ENCODE data around the gene FHIP1B.

DNA sequence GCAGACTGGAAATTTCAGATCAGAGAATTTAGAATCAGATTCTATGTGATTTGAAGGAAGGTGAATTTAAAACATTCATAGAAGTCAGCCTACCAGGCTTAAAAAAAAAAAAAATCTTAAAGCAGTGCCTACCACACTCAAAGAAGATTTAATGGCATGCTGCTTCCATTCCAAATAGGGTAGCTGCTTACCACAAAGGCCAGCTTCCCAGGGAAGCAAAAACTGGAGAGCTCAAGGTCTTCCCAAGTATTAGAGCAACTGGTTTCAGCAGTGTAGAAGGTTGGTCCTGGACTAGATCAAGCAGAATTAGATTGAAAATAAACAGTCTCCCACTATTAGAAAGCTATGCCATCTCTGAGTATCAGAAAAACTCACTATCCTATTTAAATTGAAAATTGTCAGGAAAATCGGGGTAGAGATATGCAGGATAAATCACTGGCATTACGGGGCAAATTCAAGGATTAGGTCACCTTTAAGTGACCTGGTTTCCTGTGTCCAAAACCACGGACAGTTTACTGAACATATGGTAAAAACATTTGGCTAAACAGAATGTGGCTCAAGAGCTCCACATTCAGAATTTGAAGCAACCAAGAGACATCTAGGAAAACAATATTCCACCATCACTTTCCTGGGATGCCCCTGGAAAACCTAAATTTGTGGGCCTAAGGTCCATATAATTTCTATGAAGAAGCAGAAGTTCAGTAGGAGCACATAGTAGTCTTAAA, 27.8 kb downstream of the FHIP1B start:
- TF ChIP-seq SP1 (IDR thresholded peaks at IDR 0.05) (no peak), TAF1 (conservative IDR thresholded peaks at IDR 0.05) (no peak), JUND (IDR thresholded peaks at IDR 0.05) (no peak), HNF4G (IDR thresholded peaks at IDR 0.05) (no peak), YY1 (IDR thresholded peaks at IDR 0.05) (no peak), EGR1 (IDR thresholded peaks at IDR 0.05; ENCODE audit: low read depth in 2 of 2) (no peak), RAD21 (IDR thresholded peaks at IDR 0.05) (no peak), GABPA (IDR thresholded peaks at IDR 0.05 in 1 of 2, conservative IDR thresholded peaks at IDR 0.05 in 1 of 2) (no peak)
- TF ChIP-seq, protein P1, sequence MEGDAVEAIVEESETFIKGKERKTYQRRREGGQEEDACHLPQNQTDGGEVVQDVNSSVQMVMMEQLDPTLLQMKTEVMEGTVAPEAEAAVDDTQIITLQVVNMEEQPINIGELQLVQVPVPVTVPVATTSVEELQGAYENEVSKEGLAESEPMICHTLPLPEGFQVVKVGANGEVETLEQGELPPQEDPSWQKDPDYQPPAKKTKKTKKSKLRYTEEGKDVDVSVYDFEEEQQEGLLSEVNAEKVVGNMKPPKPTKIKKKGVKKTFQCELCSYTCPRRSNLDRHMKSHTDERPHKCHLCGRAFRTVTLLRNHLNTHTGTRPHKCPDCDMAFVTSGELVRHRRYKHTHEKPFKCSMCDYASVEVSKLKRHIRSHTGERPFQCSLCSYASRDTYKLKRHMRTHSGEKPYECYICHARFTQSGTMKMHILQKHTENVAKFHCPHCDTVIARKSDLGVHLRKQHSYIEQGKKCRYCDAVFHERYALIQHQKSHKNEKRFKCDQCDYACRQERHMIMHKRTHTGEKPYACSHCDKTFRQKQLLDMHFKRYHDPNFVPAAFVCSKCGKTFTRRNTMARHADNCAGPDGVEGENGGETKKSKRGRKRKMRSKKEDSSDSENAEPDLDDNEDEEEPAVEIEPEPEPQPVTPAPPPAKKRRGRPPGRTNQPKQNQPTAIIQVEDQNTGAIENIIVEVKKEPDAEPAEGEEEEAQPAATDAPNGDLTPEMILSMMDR (IDR thresholded peaks at IDR 0.05; ENCODE audit: low read depth, low read length, missing input control): no peak
- TF ChIP-seq, protein P2, sequence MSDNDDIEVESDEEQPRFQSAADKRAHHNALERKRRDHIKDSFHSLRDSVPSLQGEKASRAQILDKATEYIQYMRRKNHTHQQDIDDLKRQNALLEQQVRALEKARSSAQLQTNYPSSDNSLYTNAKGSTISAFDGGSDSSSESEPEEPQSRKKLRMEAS (IDR thresholded peaks at IDR 0.05): no peak
- TF ChIP-seq, protein P3, sequence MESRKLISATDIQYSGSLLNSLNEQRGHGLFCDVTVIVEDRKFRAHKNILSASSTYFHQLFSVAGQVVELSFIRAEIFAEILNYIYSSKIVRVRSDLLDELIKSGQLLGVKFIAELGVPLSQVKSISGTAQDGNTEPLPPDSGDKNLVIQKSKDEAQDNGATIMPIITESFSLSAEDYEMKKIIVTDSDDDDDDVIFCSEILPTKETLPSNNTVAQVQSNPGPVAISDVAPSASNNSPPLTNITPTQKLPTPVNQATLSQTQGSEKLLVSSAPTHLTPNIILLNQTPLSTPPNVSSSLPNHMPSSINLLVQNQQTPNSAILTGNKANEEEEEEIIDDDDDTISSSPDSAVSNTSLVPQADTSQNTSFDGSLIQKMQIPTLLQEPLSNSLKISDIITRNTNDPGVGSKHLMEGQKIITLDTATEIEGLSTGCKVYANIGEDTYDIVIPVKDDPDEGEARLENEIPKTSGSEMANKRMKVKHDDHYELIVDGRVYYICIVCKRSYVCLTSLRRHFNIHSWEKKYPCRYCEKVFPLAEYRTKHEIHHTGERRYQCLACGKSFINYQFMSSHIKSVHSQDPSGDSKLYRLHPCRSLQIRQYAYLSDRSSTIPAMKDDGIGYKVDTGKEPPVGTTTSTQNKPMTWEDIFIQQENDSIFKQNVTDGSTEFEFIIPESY (IDR thresholded peaks at IDR 0.05): no peak
- TF ChIP-seq, protein P4, sequence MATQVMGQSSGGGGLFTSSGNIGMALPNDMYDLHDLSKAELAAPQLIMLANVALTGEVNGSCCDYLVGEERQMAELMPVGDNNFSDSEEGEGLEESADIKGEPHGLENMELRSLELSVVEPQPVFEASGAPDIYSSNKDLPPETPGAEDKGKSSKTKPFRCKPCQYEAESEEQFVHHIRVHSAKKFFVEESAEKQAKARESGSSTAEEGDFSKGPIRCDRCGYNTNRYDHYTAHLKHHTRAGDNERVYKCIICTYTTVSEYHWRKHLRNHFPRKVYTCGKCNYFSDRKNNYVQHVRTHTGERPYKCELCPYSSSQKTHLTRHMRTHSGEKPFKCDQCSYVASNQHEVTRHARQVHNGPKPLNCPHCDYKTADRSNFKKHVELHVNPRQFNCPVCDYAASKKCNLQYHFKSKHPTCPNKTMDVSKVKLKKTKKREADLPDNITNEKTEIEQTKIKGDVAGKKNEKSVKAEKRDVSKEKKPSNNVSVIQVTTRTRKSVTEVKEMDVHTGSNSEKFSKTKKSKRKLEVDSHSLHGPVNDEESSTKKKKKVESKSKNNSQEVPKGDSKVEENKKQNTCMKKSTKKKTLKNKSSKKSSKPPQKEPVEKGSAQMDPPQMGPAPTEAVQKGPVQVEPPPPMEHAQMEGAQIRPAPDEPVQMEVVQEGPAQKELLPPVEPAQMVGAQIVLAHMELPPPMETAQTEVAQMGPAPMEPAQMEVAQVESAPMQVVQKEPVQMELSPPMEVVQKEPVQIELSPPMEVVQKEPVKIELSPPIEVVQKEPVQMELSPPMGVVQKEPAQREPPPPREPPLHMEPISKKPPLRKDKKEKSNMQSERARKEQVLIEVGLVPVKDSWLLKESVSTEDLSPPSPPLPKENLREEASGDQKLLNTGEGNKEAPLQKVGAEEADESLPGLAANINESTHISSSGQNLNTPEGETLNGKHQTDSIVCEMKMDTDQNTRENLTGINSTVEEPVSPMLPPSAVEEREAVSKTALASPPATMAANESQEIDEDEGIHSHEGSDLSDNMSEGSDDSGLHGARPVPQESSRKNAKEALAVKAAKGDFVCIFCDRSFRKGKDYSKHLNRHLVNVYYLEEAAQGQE (IDR thresholded peaks at IDR 0.05): no peak
- TF ChIP-seq, protein P5, sequence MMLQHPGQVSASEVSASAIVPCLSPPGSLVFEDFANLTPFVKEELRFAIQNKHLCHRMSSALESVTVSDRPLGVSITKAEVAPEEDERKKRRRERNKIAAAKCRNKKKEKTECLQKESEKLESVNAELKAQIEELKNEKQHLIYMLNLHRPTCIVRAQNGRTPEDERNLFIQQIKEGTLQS (IDR thresholded peaks at IDR 0.05): no peak
